K562 (cell line): ENCODE data around the gene GOLGA2. TPM values are rescaled to one million over a fixed set of nuclear protein-coding genes. Genes with fewer than 3 reads are reported as not detected.

Source experiments
- CC2D1A ChIP-seq: fragments of 450-650 bp; IDR thresholded peaks from 2 replicates; pipeline ENCODE4 v1.6.1; 2017; ENCODE audit warnings: mild to moderate bottlenecking
- COPS2 ChIP-seq: fragments of 450-650 bp; conservative IDR thresholded peaks from 2 replicates; pipeline ENCODE4 v1.6.1; 2016; ENCODE audit warnings: mild to moderate bottlenecking, moderate library complexity
- CUX1 ChIP-seq: fragments of 200-800 bp; sonication (Bioruptor generic); IDR thresholded peaks from 2 replicates; pipeline ENCODE4 v1.6.1; 2016; ENCODE audit warnings: missing genetic modification characterization, missing compliant biosample characterization
- FOSL1 ChIP-seq: fragments of 200-800 bp; sonication (Bioruptor generic); conservative IDR thresholded peaks from 2 replicates; pipeline ENCODE4 v1.6.1; 2016; ENCODE audit warnings: missing genetic modification characterization, missing compliant biosample characterization
- KLF16 ChIP-seq: IDR thresholded peaks from 2 replicates; pipeline ENCODE4 v1.6.1; 2016; ENCODE audit warnings: antibody characterized with exemption
- NFRKB ChIP-seq: fragments of 450-650 bp; IDR thresholded peaks from 2 replicates; pipeline ENCODE4 v1.6.1; 2016; ENCODE audit warnings: low read depth
- SAFB2 ChIP-seq: fragments of 200-400 bp; formaldehyde crosslinking; IDR thresholded peaks from 2 replicates; pipeline ENCODE4 v1.6.1; 2018; ENCODE audit warnings: borderline replicate concordance, low read length, low read depth, moderate library complexity; ENCODE audit not compliant: severe bottlenecking
- STAT5B ChIP-seq: fragments of 250-450 bp; sonication (Bioruptor Pico); IDR thresholded peaks from 2 replicates; pipeline ENCODE4 v1.8.0; 2021; ENCODE audit warnings: mild to moderate bottlenecking, inconsistent platforms
- TCFL5 ChIP-seq: fragments of 250-450 bp; sonication (Bioruptor Pico); conservative IDR thresholded peaks from 2 replicates; pipeline ENCODE4 v1.6.1; 2021; ENCODE audit warnings: mild to moderate bottlenecking, moderate library complexity, matching md5 sums
- UBTF ChIP-seq, 2 experiments: IDR thresholded peaks; 2 replicates each; pipeline ENCODE4 v1.6.1; 2012; ENCODE audit warnings: improper control_type of control experiment in 2 of 2, low read depth in 2 of 2, low read length in 2 of 2, borderline replicate concordance in 1 of 2
- XRCC4 ChIP-seq: IDR thresholded peaks from one replicate; pipeline ENCODE4 v1.6.1; 2011; ENCODE audit not compliant: insufficient read depth, insufficient read length; ENCODE audit errors: extremely low read depth
- ZFP91 ChIP-seq: sonication (generic); formaldehyde crosslinking; IDR thresholded peaks from 2 replicates; pipeline ENCODE4 v1.8.0; 2022; ENCODE audit warnings: mild to moderate bottlenecking, missing genetic modification reagents
- ZNF124 ChIP-seq: sonication (generic); formaldehyde crosslinking; IDR thresholded peaks from 2 replicates; pipeline ENCODE4 v1.8.1; 2022; ENCODE audit warnings: missing genetic modification reagents
- ZNF23 ChIP-seq: fragments of 250-450 bp; sonication (Bioruptor Pico); IDR thresholded peaks from 2 replicates; pipeline ENCODE4 v1.4.0; 2020; ENCODE audit warnings: mild to moderate bottlenecking
- ZNF277 ChIP-seq: fragments of 250-450 bp; sonication (Bioruptor Pico); IDR thresholded peaks from 2 replicates; pipeline ENCODE4 v1.8.0; 2022; ENCODE audit warnings: inconsistent platforms, mild to moderate bottlenecking, moderate library complexity, borderline replicate concordance
- ZNF324 ChIP-seq: fragments of 250-450 bp; sonication (Bioruptor Pico); IDR thresholded peaks from 2 replicates; pipeline ENCODE4 v1.4.0; 2020; ENCODE audit warnings: mild to moderate bottlenecking
- ZNF551 ChIP-seq: fragments of 250-450 bp; sonication (Bioruptor Pico); IDR thresholded peaks from 2 replicates; pipeline ENCODE4 v1.5.0; 2021; ENCODE audit warnings: mild to moderate bottlenecking, moderate library complexity
- ZNF77 ChIP-seq: fragments of 250-450 bp; sonication (Bioruptor Pico); IDR thresholded peaks from 2 replicates; pipeline ENCODE4 v1.5.0; 2020
- polyA plus RNA-seq, 8 experiments: library from polyadenylated mRNA; depleted of rRNA in 4 of 8; stranded (reverse) in 5 of 8; unstranded in 3 of 8; fragments of >200 nt; fragmentation: Nextera tagmentation in 2 of 8; fragmentation: Illumina TruSeq in 1 of 8; extraction: Ambion mirVana in 2 of 8; extraction: Trizol in 1 of 8; gene quantifications; 2 replicates each; pipeline versions ENCODE4 v1.2.1 to v1.2.3, GENCODE V29; 2011 to 2014; ENCODE audit warnings: inconsistent platforms in 1 of 8, missing spikeins in 1 of 8
- total RNA-seq, 7 experiments: library from RNA; depleted of rRNA in 6 of 7; stranded (reverse); fragments of >200 nt in 6 of 7; fragmentation: Illumina TruSeq in 2 of 7; extraction: Trizol in 2 of 7; gene quantifications; 2 replicates each; pipeline versions ENCODE4 v1.2.1 to v1.2.3, GENCODE V29; 2011 to 2021; ENCODE audit warnings: low replicate concordance in 1 of 7

Gene GOLGA2
- total and polyA plus RNA-seq, 9 of the 15 experiments (the other 6 are each of a cell fraction or from before 2014, with no cell fraction given) = 15.7 to 138 (median 76.0) TPM

- TF ChIP-seq CUX1 (CRISPR knock-in tag) = no peak
- TF ChIP-seq NFRKB = no peak
- peak; percentile 29 for TF ChIP-seq CC2D1A
- TF ChIP-seq ZNF277 (CRISPR knock-in tag) = no peak
- TF ChIP-seq FOSL1 (tag) = no peak
- no peak for TF ChIP-seq ZFP91 (CRISPR knock-in tag)
- no peak for TF ChIP-seq ZNF551 (CRISPR knock-in tag)
- no peak for TF ChIP-seq ZNF77 (CRISPR knock-in tag)
- TF ChIP-seq UBTF (IDR thresholded peaks at IDR 0.05; ENCODE audit: borderline replicate concordance in 1 of 2, low read depth in 2 of 2, low read length in 2 of 2) = 0 out of 4 replicates have a peak, but pooled peaks of 1 of the 2 experiments have one; percentile 12
- TF ChIP-seq XRCC4 = no peak
- TF ChIP-seq ZNF124 = no peak
- TF ChIP-seq KLF16 = no peak
- TF ChIP-seq STAT5B (CRISPR knock-in tag) = no peak
- no peak for TF ChIP-seq SAFB2
- TF ChIP-seq COPS2 = no peak
- no peak for TF ChIP-seq TCFL5 (CRISPR knock-in tag)
- no peak for TF ChIP-seq ZNF324 (CRISPR knock-in tag)
- no peak for TF ChIP-seq ZNF23 (CRISPR knock-in tag)
Observed at GRCh38 chr9:128254855-128255759, 20.7 kb downstream of the GOLGA2 start (continued).
